A549 (cell line): ENCODE measurements around the gene ZNF692. TPM values are rescaled to one million over a fixed set of nuclear protein-coding genes. Genes with fewer than 3 reads are reported as not detected.
A peak's percentile ranks its signal among the peaks of the same experiment; 100 is the strongest.

Source experiments
- ATAC-seq, 2 experiments: fragments of 200-7000 bp in 1 of 2; fragments of >200 bp in 1 of 2; cut with Nextera tagmentation in 1 of 2; cut with Tn5 transposase in 1 of 2; 3 replicates each; pipeline versions ENCODE4 v1.8.0 to v1.9.1; 2018 to 2020; ENCODE audit warnings: mild to moderate bottlenecking in 1 of 2, moderate library complexity in 1 of 2
- CTCF ChIA-PET: fragments of 300-600 bp; sonication (Branson Sonifier 250); formaldehyde crosslinking; extraction: SDS; loops from one replicate; lab custom pipeline; 2021; ENCODE audit warnings: antibody characterized with exemption, inconsistent platforms; lab: Yijun Ruan, JAX
- POLR2A ChIA-PET: fragments of 350-600 bp; formaldehyde crosslinking; extraction: SDS; loops from one replicate; lab custom pipeline; 2021; ENCODE audit warnings: antibody characterized with exemption, inconsistent platforms; lab: Yijun Ruan, JAX
- DNase-seq, 2 experiments: peaks; one replicate each; pipeline versions ENCODE4 v3.0.0 to v3.0.0-alpha.2; 2011 to 2016; ENCODE audit warnings: low read depth in 1 of 2, low spot score in 1 of 2
- FAIRE-seq: peaks from 2 replicates; lab custom pipeline; 2011; peaks lifted over from hg19 to GRCh38; lab: Jason Lieb, UNC
- H3K27ac ChIP-seq, 2 experiments: fragments of >200 bp; sonication (Bioruptor Twin); formaldehyde crosslinking; 3 replicates each; pipeline ENCODE4 v1.5.1; 2016 to 2017
- H3K4me1 ChIP-seq: fragments of >200 bp; sonication (Bioruptor Twin); formaldehyde crosslinking; 3 replicates; pipeline ENCODE4 v1.6.1; 2016
- H3K4me2 ChIP-seq: fragments of >200 bp; sonication (Bioruptor Twin); formaldehyde crosslinking; 3 replicates; pipeline ENCODE4 v1.6.1; 2016
- H3K4me3 ChIP-seq: fragments of >200 bp; sonication (Bioruptor Twin); formaldehyde crosslinking; 3 replicates; pipeline ENCODE4 v1.5.1; 2016
- H3K9me3 ChIP-seq: fragments of >200 bp; sonication (Bioruptor Twin); formaldehyde crosslinking; 3 replicates; pipeline ENCODE4 v1.6.1; 2016
- BHLHE40 ChIP-seq: IDR thresholded peaks from 2 replicates; pipeline ENCODE4 v1.6.1; 2012; ENCODE audit warnings: low read depth, low read length, inconsistent platforms
- CBX2 ChIP-seq: fragments of 200-600 bp; sonication (generic); IDR thresholded peaks from 2 replicates; pipeline ENCODE4 v1.6.1; 2016; ENCODE audit warnings: low read depth, mild to moderate bottlenecking, borderline replicate concordance
- CEBPB ChIP-seq, 2 experiments: fragments of >200 bp in 1 of 2; sonication (Bioruptor Twin) in 1 of 2; formaldehyde crosslinking in 1 of 2; IDR thresholded peaks; 2 replicates each; pipeline ENCODE4 v1.6.1; 2012 to 2016
- EHF ChIP-seq: fragments of 250-450 bp; sonication (Bioruptor Pico); IDR thresholded peaks from 2 replicates; pipeline ENCODE4 v1.5.0; 2020; ENCODE audit warnings: mild to moderate bottlenecking
- EHMT2 ChIP-seq: fragments of 200-600 bp; sonication (generic); IDR thresholded peaks from 2 replicates; pipeline ENCODE4 v1.6.1; 2016; ENCODE audit warnings: antibody characterized with exemption, low read depth, mild to moderate bottlenecking, moderate library complexity
- EP300 ChIP-seq, 2 experiments: fragments of >200 bp; sonication (Bioruptor Twin); formaldehyde crosslinking; IDR thresholded peaks; 2 replicates in 1 of 2; 3 replicates in 1 of 2; pipeline ENCODE4 v1.6.1; 2016 to 2017
- ESRRA ChIP-seq: fragments of 150-350 bp; IDR thresholded peaks from 2 replicates; pipeline ENCODE4 v1.6.1; 2014; ENCODE audit warnings: mild to moderate bottlenecking, low read length, borderline replicate concordance
- FOSB ChIP-seq: fragments of 250-450 bp; sonication (Bioruptor Pico); IDR thresholded peaks from 2 replicates; pipeline ENCODE4 v1.5.0; 2020; ENCODE audit warnings: mild to moderate bottlenecking, moderate library complexity
- FOSL2 ChIP-seq, 2 experiments: fragments of 450-650 bp in 1 of 2; fragments of >200 bp in 1 of 2; sonication (Bioruptor Twin) in 1 of 2; formaldehyde crosslinking; IDR thresholded peaks; 2 replicates each; pipeline versions ENCODE4 v1.5.0 to v1.6.1; 2016 to 2020; ENCODE audit warnings: mild to moderate bottlenecking in 1 of 2, moderate library complexity in 1 of 2
- FOXS1 ChIP-seq: fragments of 250-450 bp; sonication (Bioruptor Pico); IDR thresholded peaks from 2 replicates; pipeline ENCODE4 v1.5.0; 2020; ENCODE audit warnings: mild to moderate bottlenecking, moderate library complexity
- GATA3 ChIP-seq: IDR thresholded peaks from 2 replicates; pipeline ENCODE4 v1.6.1; 2012; ENCODE audit warnings: borderline replicate concordance
- HEYL ChIP-seq: fragments of 250-450 bp; sonication (Bioruptor Pico); IDR thresholded peaks from 2 replicates; pipeline ENCODE4 v1.8.0; 2021; ENCODE audit warnings: mild to moderate bottlenecking, moderate library complexity
- HOXA7 ChIP-seq: fragments of 250-450 bp; sonication (Bioruptor Pico); IDR thresholded peaks from 2 replicates; pipeline ENCODE4 v1.5.0; 2020; ENCODE audit warnings: mild to moderate bottlenecking, moderate library complexity
- HOXB13 ChIP-seq: fragments of 250-450 bp; sonication (Bioruptor Pico); IDR thresholded peaks from 2 replicates; pipeline ENCODE4 v1.5.0; 2020; ENCODE audit warnings: low read depth, mild to moderate bottlenecking, moderate library complexity
- HOXB5 ChIP-seq: fragments of 250-450 bp; sonication (Bioruptor Pico); IDR thresholded peaks from 2 replicates; pipeline ENCODE4 v1.5.0; 2020; ENCODE audit warnings: mild to moderate bottlenecking, moderate library complexity
- JUN ChIP-seq, 2 experiments: fragments of >200 bp; sonication (Bioruptor Twin); formaldehyde crosslinking; IDR thresholded peaks; 2 replicates in 1 of 2; 3 replicates in 1 of 2; pipeline ENCODE4 v1.6.1; 2016 to 2017
- JUNB ChIP-seq: fragments of >200 bp; sonication (Bioruptor Twin); formaldehyde crosslinking; IDR thresholded peaks from 2 replicates; pipeline ENCODE4 v1.6.1; 2016
- MAFK ChIP-seq: fragments of 450-650 bp; IDR thresholded peaks from 2 replicates; pipeline ENCODE4 v1.6.1; 2014; ENCODE audit not compliant: partially characterized antibody
- MAZ ChIP-seq: fragments of 150-350 bp; IDR thresholded peaks from 2 replicates; pipeline ENCODE4 v1.6.1; 2014; ENCODE audit warnings: antibody characterized with exemption, low read depth, low read length, borderline replicate concordance
- NPAS2 ChIP-seq: fragments of 250-450 bp; sonication (Bioruptor Pico); IDR thresholded peaks from 2 replicates; pipeline ENCODE4 v1.8.0; 2022; ENCODE audit warnings: mild to moderate bottlenecking, moderate library complexity, borderline replicate concordance
- RARB ChIP-seq: fragments of 250-450 bp; sonication (Bioruptor Pico); IDR thresholded peaks from 2 replicates; pipeline ENCODE4 v1.8.0; 2021; ENCODE audit warnings: mild to moderate bottlenecking, moderate library complexity
- RNF2 ChIP-seq: fragments of 200-600 bp; sonication (generic); IDR thresholded peaks from 2 replicates; pipeline ENCODE4 v1.6.1; 2016; ENCODE audit warnings: low read depth, mild to moderate bottlenecking, antibody characterized with exemption, moderate library complexity, borderline replicate concordance
- SMC3 ChIP-seq: fragments of >200 bp; sonication (Bioruptor Twin); formaldehyde crosslinking; IDR thresholded peaks from 3 replicates; pipeline ENCODE4 v1.6.1; 2018; ENCODE audit warnings: inconsistent platforms
- SREBF2 ChIP-seq: fragments of 450-650 bp; IDR thresholded peaks from 2 replicates; pipeline ENCODE4 v1.6.1; 2014; ENCODE audit warnings: mild to moderate bottlenecking, moderate library complexity
- TFCP2L1 ChIP-seq: fragments of 250-450 bp; sonication (Bioruptor Pico); IDR thresholded peaks from 2 replicates; pipeline ENCODE4 v1.5.0; 2021; ENCODE audit warnings: mild to moderate bottlenecking
- TP53 ChIP-seq: fragments of 250-450 bp; sonication (Bioruptor Pico); IDR thresholded peaks from 2 replicates; pipeline ENCODE4 v1.5.0; 2021; ENCODE audit warnings: mild to moderate bottlenecking, moderate library complexity
- ZC3H11A ChIP-seq: fragments of 450-650 bp; IDR thresholded peaks from 2 replicates; pipeline ENCODE4 v1.6.1; 2014; ENCODE audit warnings: antibody characterized with exemption, mild to moderate bottlenecking
- ZNF302 ChIP-seq: fragments of 250-450 bp; sonication (Bioruptor Pico); IDR thresholded peaks from 2 replicates; pipeline ENCODE4 v1.9.0; 2021; ENCODE audit warnings: inconsistent platforms, mild to moderate bottlenecking, moderate library complexity
- ZSCAN20 ChIP-seq: fragments of 250-450 bp; sonication (Bioruptor Pico); IDR thresholded peaks from 2 replicates; pipeline ENCODE4 v1.8.0; 2022; ENCODE audit warnings: mild to moderate bottlenecking, moderate library complexity
- WGBS: methylation state at CpG from one replicate; pipeline ENCODE4 v1.1.6; 2017; ENCODE audit errors: missing lambda C conversion rate; 5-methylcytosine and 5-hydroxymethylcytosine counted together
- polyA plus RNA-seq, 4 experiments: library from polyadenylated mRNA; depleted of rRNA in 3 of 4; stranded (reverse); fragments of >200 nt; fragmentation: RNase III in 1 of 4; extraction: RNeasy Plus Mini Kit Qiagen cat#74134 plus additional on column Dnase treatment in 1 of 4; gene quantifications; 2 replicates in 3 of 4; 3 replicates in 1 of 4; pipeline ENCODE4 v1.2.3, GENCODE V29; 2011 to 2017
- TF ChIP-seq, protein P1 (sequence below): fragments of 150-350 bp; IDR thresholded peaks from 2 replicates; pipeline ENCODE4 v1.6.1; 2014; ENCODE audit warnings: low read depth, mild to moderate bottlenecking, low read length
- TF ChIP-seq, protein P2 (sequence below): fragments of >200 bp; sonication (Bioruptor Twin); formaldehyde crosslinking; IDR thresholded peaks from 3 replicates; pipeline ENCODE4 v1.6.1; 2016
- TF ChIP-seq, protein P3 (sequence below): fragments of 250-450 bp; sonication (Bioruptor Pico); IDR thresholded peaks from 2 replicates; pipeline ENCODE4 v1.5.0; 2020; ENCODE audit warnings: low read depth, mild to moderate bottlenecking, moderate library complexity
- TF ChIP-seq, protein P4 (sequence below): IDR thresholded peaks from 2 replicates; pipeline ENCODE4 v1.6.1; 2012
- TF ChIP-seq, protein P5 (sequence below): fragments of >200 bp; sonication (Bioruptor Twin); formaldehyde crosslinking; IDR thresholded peaks from 3 replicates; pipeline ENCODE4 v1.5.1; 2016

ZNF692 gene
- polyA plus RNA-seq, 2 of the 4 experiments (the other 2 are of a cell fraction): 19.8 to 46.8 TPM

DNA sequence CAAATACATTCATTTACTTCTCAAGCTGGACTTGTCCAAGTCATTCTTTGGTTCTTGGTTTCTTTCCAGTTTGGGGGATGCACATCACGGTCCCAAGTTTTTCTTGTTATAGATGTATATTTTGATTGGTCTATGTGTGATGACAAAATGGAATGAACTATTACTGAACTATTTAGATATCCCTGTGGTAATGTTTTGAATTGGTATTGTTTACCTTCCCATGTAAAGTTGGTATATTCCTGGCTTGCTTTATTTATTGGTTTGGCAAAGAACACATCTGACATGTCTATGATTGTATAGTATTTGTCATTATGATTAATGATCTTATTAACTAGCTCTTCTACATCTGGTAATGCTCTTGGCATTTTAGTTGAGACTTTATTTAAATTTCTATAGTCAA lies 22.4 kb upstream of the ZNF692 start:
- 15% methylated on average over 1 of the region's 1 CpG for WGBS
- no peak overlapping the region for H3K27ac ChIP-seq
- POLR2A ChIA-PET: interaction anchor here (0.7 kb wide), 1 partner anchor 8 kb away, joined by 3 read pairs; no protein-coding TSS in a partner anchor
- FAIRE-seq: no peak
- no peak overlapping the region for H3K4me2 ChIP-seq
- no peak overlapping the region for H3K4me3 ChIP-seq
- ATAC-seq: no peak
- DNase-seq: no peak
- H3K4me1 ChIP-seq: no peaks in the 10 kb centered on the region
- CTCF ChIA-PET: no interaction called here
- H3K9me3 ChIP-seq: no peaks in the 10 kb centered on the region
- no peak for TF ChIP-seq EHMT2
- no peak for TF ChIP-seq JUN (IDR thresholded peaks at IDR 0.05)
- TF ChIP-seq, protein P1, sequence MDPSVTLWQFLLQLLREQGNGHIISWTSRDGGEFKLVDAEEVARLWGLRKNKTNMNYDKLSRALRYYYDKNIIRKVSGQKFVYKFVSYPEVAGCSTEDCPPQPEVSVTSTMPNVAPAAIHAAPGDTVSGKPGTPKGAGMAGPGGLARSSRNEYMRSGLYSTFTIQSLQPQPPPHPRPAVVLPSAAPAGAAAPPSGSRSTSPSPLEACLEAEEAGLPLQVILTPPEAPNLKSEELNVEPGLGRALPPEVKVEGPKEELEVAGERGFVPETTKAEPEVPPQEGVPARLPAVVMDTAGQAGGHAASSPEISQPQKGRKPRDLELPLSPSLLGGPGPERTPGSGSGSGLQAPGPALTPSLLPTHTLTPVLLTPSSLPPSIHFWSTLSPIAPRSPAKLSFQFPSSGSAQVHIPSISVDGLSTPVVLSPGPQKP: no peak
- TF ChIP-seq RNF2: no peak
- TF ChIP-seq HEYL (CRISPR knock-in tag): no peak
- TF ChIP-seq, protein P2, sequence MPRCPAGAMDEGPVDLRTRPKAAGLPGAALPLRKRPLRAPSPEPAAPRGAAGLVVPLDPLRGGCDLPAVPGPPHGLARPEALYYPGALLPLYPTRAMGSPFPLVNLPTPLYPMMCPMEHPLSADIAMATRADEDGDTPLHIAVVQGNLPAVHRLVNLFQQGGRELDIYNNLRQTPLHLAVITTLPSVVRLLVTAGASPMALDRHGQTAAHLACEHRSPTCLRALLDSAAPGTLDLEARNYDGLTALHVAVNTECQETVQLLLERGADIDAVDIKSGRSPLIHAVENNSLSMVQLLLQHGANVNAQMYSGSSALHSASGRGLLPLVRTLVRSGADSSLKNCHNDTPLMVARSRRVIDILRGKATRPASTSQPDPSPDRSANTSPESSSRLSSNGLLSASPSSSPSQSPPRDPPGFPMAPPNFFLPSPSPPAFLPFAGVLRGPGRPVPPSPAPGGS: no peak
- no peak for TF ChIP-seq GATA3
- TF ChIP-seq MAFK: no peak
- no peak for TF ChIP-seq ZC3H11A
- TF ChIP-seq, protein P3, sequence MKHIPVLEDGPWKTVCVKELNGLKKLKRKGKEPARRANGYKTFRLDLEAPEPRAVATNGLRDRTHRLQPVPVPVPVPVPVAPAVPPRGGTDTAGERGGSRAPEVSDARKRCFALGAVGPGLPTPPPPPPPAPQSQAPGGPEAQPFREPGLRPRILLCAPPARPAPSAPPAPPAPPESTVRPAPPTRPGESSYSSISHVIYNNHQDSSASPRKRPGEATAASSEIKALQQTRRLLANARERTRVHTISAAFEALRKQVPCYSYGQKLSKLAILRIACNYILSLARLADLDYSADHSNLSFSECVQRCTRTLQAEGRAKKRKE: no peak
- no peak for TF ChIP-seq BHLHE40
- TF ChIP-seq TFCP2L1 (CRISPR knock-in tag): no peak
- TF ChIP-seq FOSL2 (IDR thresholded peaks at IDR 0.05): no peak
- TF ChIP-seq FOSL2 (CRISPR knock-in tag; IDR thresholded peaks at IDR 0.05): no peak
- no peak for TF ChIP-seq CBX2
- TF ChIP-seq HOXA7 (CRISPR knock-in tag): no peak
- TF ChIP-seq, protein P4, sequence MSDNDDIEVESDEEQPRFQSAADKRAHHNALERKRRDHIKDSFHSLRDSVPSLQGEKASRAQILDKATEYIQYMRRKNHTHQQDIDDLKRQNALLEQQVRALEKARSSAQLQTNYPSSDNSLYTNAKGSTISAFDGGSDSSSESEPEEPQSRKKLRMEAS: no peak
- TF ChIP-seq JUNB: no peak
- TF ChIP-seq HOXB13 (CRISPR knock-in tag): no peak

DNA sequence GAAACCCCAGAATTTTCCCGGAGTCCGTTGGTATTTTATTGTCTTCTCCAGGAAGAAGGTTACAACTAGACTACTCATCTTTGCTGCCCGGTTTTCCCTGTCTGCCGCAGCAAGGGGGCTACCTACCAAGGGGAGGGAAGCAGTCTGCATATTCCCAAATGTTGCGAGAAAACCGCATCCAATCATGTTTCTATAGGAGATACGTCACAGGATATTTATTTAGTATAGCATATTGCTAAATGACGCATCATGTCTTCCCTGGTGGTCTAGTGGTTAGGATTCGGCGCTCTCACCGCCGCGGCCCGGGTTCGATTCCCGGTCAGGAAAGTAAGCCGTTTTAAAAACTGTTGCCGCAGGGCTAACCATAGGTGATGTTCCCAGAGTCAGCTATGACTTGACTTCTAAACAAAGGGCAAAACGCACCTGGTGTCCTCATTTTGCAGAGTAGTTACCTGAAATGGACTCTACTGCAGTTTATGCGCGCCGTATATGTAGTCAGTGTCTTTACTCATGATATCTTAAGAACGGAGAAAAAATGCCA lies 15.2 kb upstream of the ZNF692 start:
- H3K4me3 ChIP-seq: peak overlapping the region; percentile 54
- H3K4me1 ChIP-seq: peaks cover 6% of the 10 kb centered on the region; the same call in 2 of the 3 replicates
- ChIA-PET CTCF (interaction anchor here (0.6 to 3.9 kb wide), 9 partner anchors 10 to 173 kb away, joined by 3 to 27 read pairs (median 3); partner anchors contain the start of genes PGBD2 and ZNF692), POLR2A (interaction anchor here (0.6 to 3.5 kb wide), 11 partner anchors 8 to 164 kb away, joined by 3 to 36 read pairs (median 11); partner anchors contain the start of genes PGBD2, SH3BP5L, ZNF672 and ZNF692)
- ATAC-seq (peak; percentile 78 to 83), FAIRE-seq (peak; percentile 68), DNase-seq (peak; percentile 66 to 91)
- WGBS: 1% methylated on average over 23 of the region's 23 CpGs
- H3K27ac ChIP-seq: peak overlapping the region; percentile 37 to 75; a peak in 4 of 6 replicates
- peak overlapping the region; percentile 69 for H3K4me2 ChIP-seq
- H3K9me3 ChIP-seq: no peaks in the 10 kb centered on the region
- TF ChIP-seq SREBF2 (peak; percentile 65), FOXS1 (CRISPR knock-in tag) (0 out of 2 replicates have a peak, but pooled peaks have one; percentile 14), FOSB (no peak), EHF (peak; percentile 72; the same call in 1 of the 2 replicates), ESRRA (peak; percentile 50; the same call in 1 of the 2 replicates), RARB (CRISPR knock-in tag) (peak; percentile 68; the same call in 1 of the 2 replicates), SMC3 (0 out of 3 replicates have a peak, but pooled peaks have one; percentile 8), HOXB5 (CRISPR knock-in tag) (peak; percentile 59; the same call in 1 of the 2 replicates), TFCP2L1 (CRISPR knock-in tag) (no peak), TP53 (CRISPR knock-in tag) (0 out of 2 replicates have a peak, but pooled peaks have one; percentile 41), FOSL2 (IDR thresholded peaks at IDR 0.05) (no peak), FOSL2 (CRISPR knock-in tag; IDR thresholded peaks at IDR 0.05) (peak; percentile 39; the same call in 1 of the 2 replicates), NPAS2 (no peak), CEBPB (IDR thresholded peaks at IDR 0.05) (no peak), EP300 (IDR thresholded peaks at IDR 0.05) (no peak), ZNF302 (CRISPR knock-in tag) (no peak), ZSCAN20 (no peak), MAZ (peak; percentile 20; the same call in 1 of the 2 replicates)
- TF ChIP-seq, protein P5, sequence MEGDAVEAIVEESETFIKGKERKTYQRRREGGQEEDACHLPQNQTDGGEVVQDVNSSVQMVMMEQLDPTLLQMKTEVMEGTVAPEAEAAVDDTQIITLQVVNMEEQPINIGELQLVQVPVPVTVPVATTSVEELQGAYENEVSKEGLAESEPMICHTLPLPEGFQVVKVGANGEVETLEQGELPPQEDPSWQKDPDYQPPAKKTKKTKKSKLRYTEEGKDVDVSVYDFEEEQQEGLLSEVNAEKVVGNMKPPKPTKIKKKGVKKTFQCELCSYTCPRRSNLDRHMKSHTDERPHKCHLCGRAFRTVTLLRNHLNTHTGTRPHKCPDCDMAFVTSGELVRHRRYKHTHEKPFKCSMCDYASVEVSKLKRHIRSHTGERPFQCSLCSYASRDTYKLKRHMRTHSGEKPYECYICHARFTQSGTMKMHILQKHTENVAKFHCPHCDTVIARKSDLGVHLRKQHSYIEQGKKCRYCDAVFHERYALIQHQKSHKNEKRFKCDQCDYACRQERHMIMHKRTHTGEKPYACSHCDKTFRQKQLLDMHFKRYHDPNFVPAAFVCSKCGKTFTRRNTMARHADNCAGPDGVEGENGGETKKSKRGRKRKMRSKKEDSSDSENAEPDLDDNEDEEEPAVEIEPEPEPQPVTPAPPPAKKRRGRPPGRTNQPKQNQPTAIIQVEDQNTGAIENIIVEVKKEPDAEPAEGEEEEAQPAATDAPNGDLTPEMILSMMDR: no peak
